HepG2 (cell line): ENCODE results near the gene MBTPS2. TPM values are rescaled to one million over a fixed set of nuclear protein-coding genes. Genes with fewer than 3 reads are reported as not detected.

Experiments
- ATAC-seq: fragments of 200-7000 bp; cut with Tn5 transposase; 3 replicates; pipeline ENCODE4 v1.9.1; 2020; ENCODE audit warnings: mild to moderate bottlenecking, moderate library complexity
- BruUV-seq: library from RNA; stranded (reverse); fragments of 400-500 nt; replicated peaks from 2 replicates; lab custom pipeline; 2021; lab: Mats Ljungman, UMichigan
- CTCF ChIA-PET: fragments of 300-600 bp; formaldehyde crosslinking; extraction: SDS; loops from one replicate; lab custom pipeline; 2021; ENCODE audit warnings: low total read pairs, inconsistent platforms, low intra/inter-chr PET ratio; lab: Yijun Ruan, JAX
- POLR2A ChIA-PET: fragments of 350-600 bp; sonication (Branson Sonifier 250); formaldehyde crosslinking; loops from one replicate; lab custom pipeline; 2020; ENCODE audit warnings: antibody characterized with exemption, inconsistent platforms; lab: Yijun Ruan, JAX
- DNase-seq: peaks from one replicate; pipeline ENCODE4 v3.0.0-alpha.2; 2015; ENCODE audit warnings: low spot score
- FAIRE-seq: peaks from 3 replicates; lab custom pipeline; 2011; peaks lifted over from hg19 to GRCh38; lab: Jason Lieb, UNC
- H2AFZ ChIP-seq: one replicate; pipeline ENCODE4 v1.6.1; 2011; ENCODE audit warnings: low read length, inconsistent platforms
- H3K27ac ChIP-seq: fragments of 300-600 bp; 3 replicates; pipeline ENCODE4 v1.8.0; 2011; ENCODE audit warnings: mixed run types, mild to moderate bottlenecking, mixed read lengths, low read length, inconsistent platforms; ENCODE audit not compliant: insufficient read depth; ENCODE audit errors: extremely low read length
- H3K27me3 ChIP-seq, 2 experiments: fragments of 200-600 bp in 1 of 2; 2 replicates in 1 of 2; 3 replicates in 1 of 2; pipeline versions ENCODE4 v1.6.0 to v1.8.0; 2011; ENCODE audit warnings: low read length in 2 of 2, mild to moderate bottlenecking in 2 of 2, moderate library complexity in 2 of 2, inconsistent platforms in 1 of 2; ENCODE audit not compliant: insufficient read depth in 2 of 2, control insufficient read depth in 1 of 2
- H3K36me3 ChIP-seq, 2 experiments: fragments of 200-600 bp in 1 of 2; replicated peaks in 1 of 2; 2 replicates in 1 of 2; 3 replicates in 1 of 2; pipeline versions ENCODE4 v1.5.1 to v1.8.0; 2011; ENCODE audit warnings: low read length in 2 of 2, inconsistent platforms in 1 of 2; ENCODE audit not compliant: insufficient read depth in 2 of 2, control insufficient read depth in 1 of 2
- H3K4me1 ChIP-seq: 2 replicates; pipeline ENCODE4 v1.5.1; 2012; ENCODE audit warnings: low read length, inconsistent platforms; ENCODE audit not compliant: insufficient read depth
- H3K4me2 ChIP-seq: 2 replicates; pipeline ENCODE4 v1.6.0; 2011; ENCODE audit warnings: low read depth, low read length, inconsistent platforms
- H3K4me3 ChIP-seq, 3 experiments: fragments of 200-600 bp in 1 of 3; sonication (generic), shearing (Covaris generic) in 1 of 3; replicated peaks in 1 of 3; 2 replicates each; pipeline ENCODE4 v1.5.1; 2011 to 2016; ENCODE audit warnings: low read length in 3 of 3, inconsistent platforms in 2 of 3, low read depth in 2 of 3, mild to moderate bottlenecking in 2 of 3, control low read depth in 1 of 3, mixed read lengths in 1 of 3; ENCODE audit not compliant: insufficient read depth in 1 of 3
- H3K79me2 ChIP-seq: one replicate; pipeline ENCODE4 v1.6.1; 2011; ENCODE audit warnings: low read length, inconsistent platforms; ENCODE audit not compliant: insufficient read depth
- H3K9ac ChIP-seq: 2 replicates; pipeline ENCODE4 v1.6.0; 2011; ENCODE audit warnings: mild to moderate bottlenecking, low read depth, low read length, inconsistent platforms; ENCODE audit not compliant: insufficient read depth
- H3K9me3 ChIP-seq: 2 replicates; pipeline ENCODE4 v1.5.1; 2012; ENCODE audit warnings: mild to moderate bottlenecking, low read length
- H4K20me1 ChIP-seq: 2 replicates; pipeline ENCODE4 v1.6.0; 2011; ENCODE audit warnings: inconsistent platforms, mild to moderate bottlenecking, low read length, moderate library complexity; ENCODE audit not compliant: insufficient read depth
- CBX2 ChIP-seq, 2 experiments: fragments of 200-600 bp in 1 of 2; sonication (generic); formaldehyde crosslinking in 1 of 2; IDR thresholded peaks; 2 replicates each; pipeline versions ENCODE4 v1.7.0 to v1.8.1; 2018 to 2022; ENCODE audit warnings: low read depth in 2 of 2, low read length in 1 of 2, mild to moderate bottlenecking in 1 of 2, missing genetic modification reagents in 1 of 2
- RORA ChIP-seq: sonication (generic); formaldehyde crosslinking; IDR thresholded peaks from 2 replicates; pipeline ENCODE4 v1.5.0; 2020; ENCODE audit warnings: mild to moderate bottlenecking, missing genetic modification reagents, moderate library complexity
- ZFP1 ChIP-seq: IDR thresholded peaks from 2 replicates; pipeline ENCODE4 v1.6.1; 2016
- ZFP37 ChIP-seq: sonication (generic); formaldehyde crosslinking; IDR thresholded peaks from 2 replicates; pipeline ENCODE4 v1.4.0; 2020; ENCODE audit warnings: missing genetic modification reagents, borderline replicate concordance
- ZFP90 ChIP-seq: sonication (generic); formaldehyde crosslinking; IDR thresholded peaks from 2 replicates; pipeline ENCODE4 v1.8.0; 2022; ENCODE audit warnings: missing genetic modification reagents, mild to moderate bottlenecking, inconsistent platforms, borderline replicate concordance
- WGBS: methylation state at CpG from one replicate; pipeline ENCODE4 v1.1.6; 2017; ENCODE audit warnings: low lambda C conversion rate; 5-methylcytosine and 5-hydroxymethylcytosine counted together
- in situ Hi-C: cut with HindIII; loops from 2 replicates; pipeline ENCODE4 v1.10.0; 2017; ENCODE audit warnings: low pct_unique_long_range_greater_than_20kb; ENCODE audit not compliant: extremely low pct_ligation_motif_present
- intact Hi-C: fragments of 100-400 bp; cut with micrococcal nuclease; formaldehyde crosslinking; loops from one replicate; pipeline ENCODE4 v1.10.0; 2022; ENCODE audit not compliant: unreplicated experiment
- polyA plus RNA-seq, 8 experiments: library from polyadenylated mRNA; depleted of rRNA in 3 of 8; stranded (reverse) in 7 of 8; unstranded in 1 of 8; fragments of >200 nt; fragmentation: Illumina TruSeq in 4 of 8; extraction: Trizol in 4 of 8; gene quantifications; 2 replicates each; pipeline versions ENCODE4 v1.2.1 to v1.2.3, GENCODE V29; 2011 to 2016; ENCODE audit warnings: low read depth in 4 of 8, missing spikeins in 1 of 8, mixed read lengths in 1 of 8; ENCODE audit not compliant: insufficient read depth in 1 of 8
- total RNA-seq, 5 experiments: library from RNA; depleted of rRNA; stranded (reverse); fragments of >200 nt; fragmentation: Illumina TruSeq; extraction: Trizol; gene quantifications; 2 replicates each; pipeline ENCODE4 v1.2.3, GENCODE V29; 2016; ENCODE audit warnings: low read depth in 1 of 5
- TF ChIP-seq, protein P1 (sequence below), 2 experiments: sonication (generic) in 1 of 2; formaldehyde crosslinking in 1 of 2; IDR thresholded peaks; 2 replicates each; pipeline versions ENCODE4 v1.4.0 to v1.6.1; 2018 to 2020; ENCODE audit warnings: missing genetic modification reagents in 2 of 2, borderline replicate concordance in 1 of 2, low read depth in 1 of 2, mild to moderate bottlenecking in 1 of 2, missing biosample characterization in 1 of 2
- TF ChIP-seq, protein P2 (sequence below): sonication (generic); formaldehyde crosslinking; IDR thresholded peaks from 2 replicates; pipeline ENCODE4 v1.4.0; 2020; ENCODE audit warnings: missing genetic modification reagents
- TF ChIP-seq, protein P3 (sequence below): sonication (generic); formaldehyde crosslinking; IDR thresholded peaks from 2 replicates; pipeline ENCODE4 v1.8.0; 2022; ENCODE audit warnings: missing genetic modification reagents, low read depth, mild to moderate bottlenecking, borderline replicate concordance

Gene MBTPS2
- total and polyA plus RNA-seq, 2 of the 13 experiments (the other 11 are each of a cell fraction or from before 2014, with no cell fraction given) = 5.7 to 14.4 TPM

DNA sequence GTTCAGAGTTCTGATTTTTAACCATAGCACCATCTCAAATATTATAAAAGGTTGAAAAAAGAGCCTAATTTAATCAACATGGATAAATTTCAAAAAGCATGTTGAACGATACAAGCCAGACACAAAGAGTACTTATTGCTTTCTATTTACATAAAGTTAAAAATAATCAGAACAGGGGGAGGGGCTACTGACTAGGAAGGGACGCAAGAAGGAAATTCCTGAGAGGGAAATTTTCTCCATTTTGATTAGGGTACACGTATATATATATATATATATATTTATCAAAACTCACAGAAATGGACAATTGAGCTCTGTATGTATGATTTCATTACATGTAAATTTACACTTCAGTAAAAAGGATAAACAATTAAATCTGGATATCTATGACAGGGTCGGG lies 482 bp upstream of the MBTPS2 start (continued):
- TF ChIP-seq, protein P1, sequence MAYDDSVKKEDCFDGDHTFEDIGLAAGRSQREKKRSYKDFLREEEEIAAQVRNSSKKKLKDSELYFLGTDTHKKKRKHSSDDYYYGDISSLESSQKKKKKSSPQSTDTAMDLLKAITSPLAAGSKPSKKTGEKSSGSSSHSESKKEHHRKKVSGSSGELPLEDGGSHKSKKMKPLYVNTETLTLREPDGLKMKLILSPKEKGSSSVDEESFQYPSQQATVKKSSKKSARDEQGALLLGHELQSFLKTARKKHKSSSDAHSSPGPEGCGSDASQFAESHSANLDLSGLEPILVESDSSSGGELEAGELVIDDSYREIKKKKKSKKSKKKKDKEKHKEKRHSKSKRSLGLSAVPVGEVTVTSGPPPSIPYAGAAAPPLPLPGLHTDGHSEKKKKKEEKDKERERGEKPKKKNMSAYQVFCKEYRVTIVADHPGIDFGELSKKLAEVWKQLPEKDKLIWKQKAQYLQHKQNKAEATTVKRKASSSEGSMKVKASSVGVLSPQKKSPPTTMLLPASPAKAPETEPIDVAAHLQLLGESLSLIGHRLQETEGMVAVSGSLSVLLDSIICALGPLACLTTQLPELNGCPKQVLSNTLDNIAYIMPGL (CRISPR knock-in tag; IDR thresholded peaks at IDR 0.05; ENCODE audit: borderline replicate concordance in 1 of 2, low read depth in 1 of 2) = no peak
- TF ChIP-seq, protein P2, sequence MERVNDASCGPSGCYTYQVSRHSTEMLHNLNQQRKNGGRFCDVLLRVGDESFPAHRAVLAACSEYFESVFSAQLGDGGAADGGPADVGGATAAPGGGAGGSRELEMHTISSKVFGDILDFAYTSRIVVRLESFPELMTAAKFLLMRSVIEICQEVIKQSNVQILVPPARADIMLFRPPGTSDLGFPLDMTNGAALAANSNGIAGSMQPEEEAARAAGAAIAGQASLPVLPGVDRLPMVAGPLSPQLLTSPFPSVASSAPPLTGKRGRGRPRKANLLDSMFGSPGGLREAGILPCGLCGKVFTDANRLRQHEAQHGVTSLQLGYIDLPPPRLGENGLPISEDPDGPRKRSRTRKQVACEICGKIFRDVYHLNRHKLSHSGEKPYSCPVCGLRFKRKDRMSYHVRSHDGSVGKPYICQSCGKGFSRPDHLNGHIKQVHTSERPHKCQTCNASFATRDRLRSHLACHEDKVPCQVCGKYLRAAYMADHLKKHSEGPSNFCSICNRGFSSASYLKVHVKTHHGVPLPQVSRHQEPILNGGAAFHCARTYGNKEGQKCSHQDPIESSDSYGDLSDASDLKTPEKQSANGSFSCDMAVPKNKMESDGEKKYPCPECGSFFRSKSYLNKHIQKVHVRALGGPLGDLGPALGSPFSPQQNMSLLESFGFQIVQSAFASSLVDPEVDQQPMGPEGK = no peak
- TF ChIP-seq CBX2 (IDR thresholded peaks at IDR 0.05; ENCODE audit: low read depth, low read length) (no peak), CBX2 (CRISPR knock-in tag; IDR thresholded peaks at IDR 0.05; ENCODE audit: low read depth) (no peak), RORA (no peak), ZFP1 (no peak), ZFP37 (CRISPR knock-in tag) (no peak)

DNA sequence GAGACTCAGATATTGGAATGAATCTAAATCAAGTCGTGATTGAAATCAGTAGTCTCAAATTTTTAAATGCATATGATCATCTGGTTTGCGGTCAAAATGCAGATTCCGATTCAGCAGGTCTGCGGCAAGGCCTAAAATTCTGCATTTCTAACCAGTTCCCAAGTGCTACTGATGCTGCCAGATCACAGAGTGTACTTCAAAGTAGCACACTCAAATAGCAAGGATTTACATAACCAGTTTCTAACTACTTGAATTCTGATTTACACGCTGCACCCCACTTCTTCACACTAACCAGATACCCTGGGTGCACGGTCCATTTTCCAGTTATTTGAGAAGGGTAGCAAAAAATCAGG lies 752 bp downstream of the MBTPS2 start:
- Histone ChIP-seq H3K27ac (peak overlapping the region; percentile 78), H3K79me2 (peaks cover 10% of the 10 kb centered on the region), H3K4me3 (peak overlapping the region; percentile 74 to 87 (median 83)), H2AFZ (no peak overlapping the region), H4K20me1 (no peaks in the 10 kb centered on the region), H3K4me1 (peaks cover 31% of the 10 kb centered on the region), H3K36me3 (peaks cover 0 to 3% of the 10 kb centered on the region in 2 experiments; a peak in 1 of 5 replicates), H3K4me2 (peak overlapping the region; percentile 75), H3K9me3 (no peaks in the 10 kb centered on the region), H3K9ac (peak overlapping the region; percentile 90), H3K27me3 (no peaks in the 10 kb centered on the region)
- ATAC-seq = no peak
- TF ChIP-seq, protein P3, sequence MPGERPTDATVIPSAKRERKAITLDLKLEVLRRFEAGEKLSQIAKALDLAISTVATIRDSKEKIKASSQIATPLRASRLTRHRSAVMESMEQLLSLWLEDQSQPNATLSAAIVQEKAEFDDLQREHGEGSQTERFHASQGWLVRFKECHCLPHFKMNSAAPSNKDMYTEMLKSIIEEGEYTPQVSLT (CRISPR knock-in tag) = no peak
- no peak for TF ChIP-seq ZFP90
- ChIA-PET CTCF (no interaction called here), POLR2A (interaction anchor here (1.5 to 2.9 kb wide), 2 partner anchors 28 to 69 kb away, joined by 3 to 18 read pairs; no protein-coding TSS in a partner anchor)
- no peak for FAIRE-seq
- in situ Hi-C loops (no loop called here), intact Hi-C loops (loop anchor here (10.0 kb wide), 1 partner anchor 1945 kb away; the partner anchor contains the start of gene SAT1)
- no peak for DNase-seq
- TSS peak; percentile 82 for BruUV-seq
- 0% methylated on average over 6 of the region's 6 CpGs for WGBS
